AG04449 (cell line): Measurements from ENCODE around the gene GRID1.

Experiments
- CTCF ChIA-PET: fragments of 350-600 bp; formaldehyde crosslinking; extraction: SDS; loops from one replicate; lab custom pipeline; 2021; ENCODE audit warnings: antibody characterized with exemption; lab: Yijun Ruan, JAX
- POLR2A ChIA-PET: fragments of 400-600, 350-600 bp; formaldehyde crosslinking; extraction: SDS; loops from one replicate; lab custom pipeline; 2020; ENCODE audit warnings: antibody characterized with exemption, inconsistent platforms; lab: Yijun Ruan, JAX
- DNase-seq: peaks from one replicate; pipeline ENCODE4 v3.0.0-alpha.2; 2010; ENCODE audit warnings: low read depth, low spot score
- H3K4me3 ChIP-seq: 2 replicates; pipeline ENCODE4 v1.5.1; 2011; ENCODE audit warnings: low read depth, mild to moderate bottlenecking, control low read depth, low read length
- TF ChIP-seq, protein P1 (sequence below): IDR thresholded peaks from one replicate; pipeline ENCODE4 v1.5.1; 2011; ENCODE audit warnings: mild to moderate bottlenecking, moderate library complexity, low read length, control low read depth, inconsistent platforms; ENCODE audit not compliant: insufficient read depth; ENCODE audit errors: missing control alignments

The GRID1 gene

DNA sequence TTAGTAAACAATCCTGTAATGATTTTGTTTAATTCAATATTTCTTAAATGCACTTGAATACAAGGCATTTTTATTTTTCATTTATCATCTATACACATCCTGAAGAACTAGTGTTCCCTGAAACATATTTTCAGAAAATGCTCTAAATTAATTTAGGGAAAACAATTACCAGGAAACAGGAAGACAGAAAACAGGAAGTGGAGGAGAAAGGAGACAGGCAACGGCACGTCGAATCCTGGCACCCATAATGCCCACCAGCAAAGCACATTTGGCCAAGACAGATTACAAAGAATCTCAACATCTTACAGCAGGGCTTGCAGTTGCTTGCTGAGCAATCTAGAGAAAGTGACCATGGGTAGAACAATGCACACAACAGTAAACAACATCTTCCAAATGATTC, 571.1 kb downstream of the GRID1 start:
- CTCF ChIA-PET: no interaction called here

DNA sequence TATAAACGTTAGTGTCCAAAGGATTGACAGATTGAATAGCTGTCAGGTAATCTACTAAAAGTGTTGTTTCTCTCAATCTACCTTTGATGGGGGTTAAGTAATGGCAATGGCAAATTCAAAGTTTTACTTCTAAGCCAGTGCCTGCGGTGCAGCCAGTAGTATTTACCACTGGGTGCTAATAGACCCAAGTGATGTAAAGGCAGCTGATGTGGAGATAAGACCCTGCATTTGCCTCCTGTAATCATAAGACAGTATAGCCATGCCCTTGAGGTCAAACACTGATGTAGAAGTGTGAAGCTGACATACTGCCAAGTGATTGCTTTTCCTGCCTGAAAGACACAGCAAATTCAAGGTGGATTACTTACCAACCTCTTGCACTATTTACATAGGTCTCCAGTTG, 572.0 kb downstream of the GRID1 start:
- TF ChIP-seq, protein P1, sequence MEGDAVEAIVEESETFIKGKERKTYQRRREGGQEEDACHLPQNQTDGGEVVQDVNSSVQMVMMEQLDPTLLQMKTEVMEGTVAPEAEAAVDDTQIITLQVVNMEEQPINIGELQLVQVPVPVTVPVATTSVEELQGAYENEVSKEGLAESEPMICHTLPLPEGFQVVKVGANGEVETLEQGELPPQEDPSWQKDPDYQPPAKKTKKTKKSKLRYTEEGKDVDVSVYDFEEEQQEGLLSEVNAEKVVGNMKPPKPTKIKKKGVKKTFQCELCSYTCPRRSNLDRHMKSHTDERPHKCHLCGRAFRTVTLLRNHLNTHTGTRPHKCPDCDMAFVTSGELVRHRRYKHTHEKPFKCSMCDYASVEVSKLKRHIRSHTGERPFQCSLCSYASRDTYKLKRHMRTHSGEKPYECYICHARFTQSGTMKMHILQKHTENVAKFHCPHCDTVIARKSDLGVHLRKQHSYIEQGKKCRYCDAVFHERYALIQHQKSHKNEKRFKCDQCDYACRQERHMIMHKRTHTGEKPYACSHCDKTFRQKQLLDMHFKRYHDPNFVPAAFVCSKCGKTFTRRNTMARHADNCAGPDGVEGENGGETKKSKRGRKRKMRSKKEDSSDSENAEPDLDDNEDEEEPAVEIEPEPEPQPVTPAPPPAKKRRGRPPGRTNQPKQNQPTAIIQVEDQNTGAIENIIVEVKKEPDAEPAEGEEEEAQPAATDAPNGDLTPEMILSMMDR: no peak
- CTCF ChIA-PET: no interaction called here
- H3K4me3 ChIP-seq: no peak overlapping the region
- DNase-seq: no peak
- POLR2A ChIA-PET: no interaction called here

More for the DNA sequence above, 571.1 kb downstream of the GRID1 start:
- H3K4me3 ChIP-seq: no peak overlapping the region
- DNase-seq: no peak
- POLR2A ChIA-PET: no interaction called here
- TF ChIP-seq, protein P1: no peak

DNA sequence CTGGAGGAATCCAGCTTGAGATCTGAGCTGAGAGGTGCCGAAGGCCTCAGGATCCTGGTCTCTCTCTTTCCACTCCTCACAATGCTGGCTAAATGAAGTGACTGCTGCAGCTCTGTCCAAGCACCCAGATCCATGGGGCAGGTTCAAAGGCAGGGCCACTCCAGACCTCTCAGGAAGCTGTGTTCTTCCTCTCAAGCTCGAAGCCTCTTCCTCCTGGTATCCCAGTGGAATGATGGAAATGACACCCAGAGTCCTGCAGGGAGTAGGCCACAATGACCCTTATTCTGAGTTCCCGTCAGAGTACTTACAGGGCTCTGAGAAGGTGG, 574.1 kb downstream of the GRID1 start:
- no peak overlapping the region for H3K4me3 ChIP-seq
- no peak for DNase-seq
- ChIA-PET CTCF (no interaction called here), POLR2A (no interaction called here)
- TF ChIP-seq, protein P1: no peak

DNA sequence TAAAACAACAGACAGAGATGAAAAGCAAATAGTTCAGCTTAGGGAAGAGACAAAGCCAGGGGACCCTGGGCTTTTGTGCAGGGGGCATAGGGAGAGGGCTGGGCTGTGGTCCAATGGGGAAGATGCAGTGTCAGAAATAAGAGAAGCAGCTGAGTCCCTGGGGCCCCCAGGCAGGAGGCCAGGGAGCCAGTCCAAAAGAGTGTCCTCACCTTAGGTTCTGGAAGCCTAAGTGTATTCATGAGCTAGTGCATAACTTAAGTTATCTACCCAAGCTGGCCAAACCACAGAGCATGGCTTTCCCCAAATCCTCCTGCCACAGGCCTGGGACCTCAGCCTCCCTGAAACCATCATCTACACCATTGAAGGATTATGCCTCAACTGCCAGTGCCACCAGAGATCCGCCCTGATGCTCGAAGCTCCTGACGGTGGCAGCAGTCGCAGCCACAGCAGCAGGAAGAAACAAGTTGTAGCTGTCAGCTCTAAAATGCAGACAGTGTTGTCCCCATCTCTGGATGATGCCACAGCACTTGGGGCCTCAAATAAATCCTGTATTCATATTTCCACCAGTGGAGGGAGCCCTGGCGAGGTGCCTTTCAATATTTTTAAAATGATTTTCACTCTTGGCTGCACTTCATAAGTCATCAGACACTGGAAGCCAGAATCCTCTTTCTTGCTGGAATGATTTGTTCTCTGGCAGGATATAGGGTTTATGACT, 574.6 kb downstream of the GRID1 start:
- no peak for DNase-seq
- POLR2A ChIA-PET: no interaction called here
- CTCF ChIA-PET: no interaction called here
- TF ChIP-seq, protein P1: no peak
- no peak overlapping the region for H3K4me3 ChIP-seq

DNA sequence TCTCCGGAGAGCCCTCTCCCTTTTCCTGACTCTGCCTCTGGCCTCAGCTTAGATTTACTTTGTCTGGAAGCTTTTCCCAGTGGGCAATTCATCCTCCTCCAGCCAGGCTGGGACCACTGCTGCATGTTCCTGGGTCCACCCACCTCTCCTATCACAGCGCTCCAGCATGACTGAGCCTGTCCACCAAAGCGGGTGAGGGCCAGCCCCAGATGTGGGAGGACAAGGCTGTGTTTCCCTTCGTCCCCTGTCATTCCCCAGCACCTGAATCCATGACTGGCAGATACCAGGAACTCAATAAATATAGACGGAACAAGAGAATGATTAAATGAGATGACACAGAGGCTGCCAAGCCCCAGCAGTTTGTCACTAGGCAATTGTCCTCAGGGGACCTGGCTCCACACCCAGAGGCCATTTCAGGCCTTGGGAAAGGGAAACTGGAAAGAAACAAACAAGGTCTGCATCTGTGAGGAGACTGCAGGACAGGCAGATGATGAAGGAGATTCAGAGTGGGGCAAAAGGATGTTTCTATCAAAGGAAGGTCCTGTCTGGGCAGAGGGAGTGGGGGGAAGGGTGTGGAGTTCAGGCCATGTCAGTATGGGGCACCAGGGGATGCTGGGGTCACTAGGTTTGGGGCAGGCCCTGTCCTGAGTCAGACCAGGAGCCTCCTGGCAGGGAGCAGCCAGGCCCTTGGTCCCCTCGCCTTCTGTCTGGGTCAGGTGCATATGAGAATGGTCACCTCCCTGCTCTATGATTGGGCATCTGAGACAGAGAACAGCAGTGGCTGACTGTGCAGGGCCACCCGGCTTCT, 576.4 kb downstream of the GRID1 start:
- ChIA-PET CTCF (no interaction called here), POLR2A (no interaction called here)
- no peak for DNase-seq
- TF ChIP-seq, protein P1: no peak
- H3K4me3 ChIP-seq: no peak overlapping the region

DNA sequence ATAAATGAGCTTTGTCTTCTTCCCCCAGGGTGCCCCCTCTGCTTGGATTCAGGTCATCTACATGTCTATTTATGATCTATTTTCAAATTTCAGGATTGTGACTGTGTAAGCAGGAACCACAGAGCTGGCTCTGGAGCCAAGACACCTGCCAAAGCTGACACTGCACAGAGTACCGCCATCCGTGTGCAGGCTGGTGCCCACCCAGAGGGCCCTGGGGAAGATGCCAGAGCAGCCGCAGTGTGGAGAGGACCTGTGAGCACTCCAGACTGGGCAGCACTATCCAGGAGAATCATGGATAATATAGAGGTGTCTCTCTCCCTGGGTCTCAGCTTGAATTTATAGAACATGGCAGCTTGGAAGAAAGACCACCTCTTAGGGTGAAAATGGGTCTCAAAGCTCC, 577.5 kb downstream of the GRID1 start:
- ChIA-PET CTCF (no interaction called here), POLR2A (no interaction called here)
- TF ChIP-seq, protein P1: no peak
- no peak for DNase-seq
- no peak overlapping the region for H3K4me3 ChIP-seq
